Measurements from ENCODE around the gene MRPL1. TPM values are rescaled to one million over a fixed set of nuclear protein-coding genes. Genes with fewer than 3 reads are reported as not detected.

Gene MRPL1
- total and polyA plus RNA-seq, 2 of the 13 experiments (the other 11 are each of a cell fraction or from before 2014, with no cell fraction given) = 23.3 to 61.5 TPM

GRCh38 chr4:77817304-77818072 is 45.1 kb upstream of the MRPL1 start (continued):
- TF ChIP-seq ARID5B (CRISPR knock-in tag; IDR thresholded peaks at IDR 0.05) = peak; percentile 20; the same call in 1 of the 2 replicates
- TF ChIP-seq ZNF724P (CRISPR knock-in tag; IDR thresholded peaks at IDR 0.05; ENCODE audit: borderline replicate concordance) = no peak
- no peak for TF ChIP-seq RFX3 (CRISPR knock-in tag; IDR thresholded peaks at IDR 0.05)
- TF ChIP-seq MED13 (CRISPR knock-in tag; IDR thresholded peaks at IDR 0.05) = no peak
- TF ChIP-seq NFKBIZ (CRISPR knock-in tag; IDR thresholded peaks at IDR 0.05) = peak; percentile 21; the same call in 1 of the 2 replicates
- no peak for TF ChIP-seq ZNF572 (CRISPR knock-in tag; IDR thresholded peaks at IDR 0.05)
- no peak for TF ChIP-seq STAG1 (CRISPR knock-in tag; IDR thresholded peaks at IDR 0.05)
- no peak for TF ChIP-seq MTERF4 (CRISPR knock-in tag; IDR thresholded peaks at IDR 0.05)
- 0 out of 2 replicates have a peak, but pooled peaks have one; percentile 27 for TF ChIP-seq PRDM10 (CRISPR knock-in tag; IDR thresholded peaks at IDR 0.05; ENCODE audit: low read depth)
- no peak for TF ChIP-seq KAT2B (IDR thresholded peaks at IDR 0.05; ENCODE audit: borderline replicate concordance, low read depth, low read length)
- no peak for TF ChIP-seq ZNF792 (CRISPR knock-in tag; IDR thresholded peaks at IDR 0.05)
- no peak for TF ChIP-seq ZKSCAN1 (IDR thresholded peaks at IDR 0.05; ENCODE audit: low read length)
- TF ChIP-seq ZNF570 (CRISPR knock-in tag; IDR thresholded peaks at IDR 0.05; ENCODE audit: borderline replicate concordance) = no peak
- TF ChIP-seq MXD4 (CRISPR knock-in tag; IDR thresholded peaks at IDR 0.05) = no peak
- TF ChIP-seq ZNF33B (CRISPR knock-in tag; IDR thresholded peaks at IDR 0.05) = 0 out of 2 replicates have a peak, but pooled peaks have one; percentile 58
- TF ChIP-seq ARNT (IDR thresholded peaks at IDR 0.05) = no peak
- TF ChIP-seq RBAK (CRISPR knock-in tag; IDR thresholded peaks at IDR 0.05) = no peak
- no peak for TF ChIP-seq ZNF513 (CRISPR knock-in tag; conservative IDR thresholded peaks at IDR 0.05)
- TF ChIP-seq, protein P1, sequence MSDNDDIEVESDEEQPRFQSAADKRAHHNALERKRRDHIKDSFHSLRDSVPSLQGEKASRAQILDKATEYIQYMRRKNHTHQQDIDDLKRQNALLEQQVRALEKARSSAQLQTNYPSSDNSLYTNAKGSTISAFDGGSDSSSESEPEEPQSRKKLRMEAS (IDR thresholded peaks at IDR 0.05) = peak; percentile 42; the same call in 1 of the 2 replicates
- TF ChIP-seq ZNF331 (CRISPR knock-in tag; IDR thresholded peaks at IDR 0.05) = 0 out of 2 replicates have a peak, but pooled peaks have one; percentile 13
